ENCODE results near the gene DVL3.
"Not testable (repeated sequence)": the region's sequence is repeated elsewhere in the genome, so short reads cannot be mapped to it uniquely, and the experiment has no call there.

DVL3 gene

DNA sequence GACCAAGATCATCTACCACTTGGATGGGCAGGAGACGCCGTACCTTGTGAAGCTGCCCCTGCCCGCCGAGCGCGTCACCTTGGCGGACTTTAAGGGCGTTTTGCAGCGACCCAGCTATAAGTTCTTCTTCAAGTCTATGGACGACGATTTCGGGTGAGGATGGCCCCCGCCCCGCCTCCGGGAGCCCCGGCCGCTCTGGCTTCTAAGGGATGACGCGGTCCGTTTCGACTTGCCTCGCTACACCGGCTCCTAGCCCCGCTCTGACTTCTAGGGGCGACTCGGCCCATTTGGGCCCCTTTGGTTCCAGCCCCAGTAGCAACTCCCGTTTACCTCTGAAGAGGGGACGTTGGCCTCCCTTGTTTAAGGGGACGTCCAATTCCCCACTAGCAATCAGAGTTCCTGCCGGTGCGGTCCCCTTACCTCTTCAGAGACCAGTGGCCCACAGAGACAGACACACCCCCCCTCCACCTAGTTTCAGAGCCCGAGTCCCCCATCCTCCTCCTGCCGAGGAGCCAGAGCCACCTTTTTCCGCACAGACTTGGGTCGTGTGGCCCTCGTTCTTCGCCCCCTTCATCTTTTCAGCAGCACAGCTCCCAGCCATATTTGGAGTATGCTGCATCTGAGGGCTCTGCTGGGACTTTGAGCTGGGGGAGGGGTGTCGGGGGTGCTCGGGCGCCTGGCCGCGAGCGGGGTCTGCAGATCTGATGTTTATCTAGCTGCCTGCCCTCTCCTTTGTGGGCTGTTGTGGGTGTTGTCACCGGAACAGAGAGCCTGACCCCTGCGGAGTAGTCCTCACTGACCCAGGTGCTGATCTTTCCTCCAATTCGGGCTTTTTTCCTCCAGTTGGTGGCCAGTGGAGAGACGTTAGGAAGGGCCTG, 706 bp downstream of the DVL3 start:
- no peak for DNase-seq (ENCODE audit: low read depth in 2 of 2)

DNA sequence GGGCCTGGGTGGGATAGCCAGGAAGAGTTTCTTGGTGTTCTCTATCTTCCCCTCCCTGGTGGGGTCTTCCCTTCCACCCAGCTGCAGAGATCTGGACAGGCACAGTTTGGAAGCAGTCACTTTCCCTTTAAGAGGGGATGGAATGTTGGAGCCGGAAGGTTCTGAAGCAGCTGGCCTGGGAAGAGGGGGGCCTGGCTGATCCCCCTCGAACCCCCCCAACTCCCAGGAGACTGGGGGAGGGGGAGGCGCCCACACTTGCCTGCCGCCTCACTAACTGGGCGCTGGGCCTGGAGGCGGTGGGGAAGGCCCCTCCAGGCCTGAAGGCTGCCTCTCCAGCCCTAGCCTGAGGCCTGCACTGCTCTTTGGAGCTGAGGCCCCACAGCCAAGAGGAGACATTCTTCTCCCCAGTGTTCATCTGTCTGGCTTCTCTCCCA, 1.4 kb downstream of the DVL3 start:
- no peak for DNase-seq (ENCODE audit: low read depth in 2 of 2)

DNA sequence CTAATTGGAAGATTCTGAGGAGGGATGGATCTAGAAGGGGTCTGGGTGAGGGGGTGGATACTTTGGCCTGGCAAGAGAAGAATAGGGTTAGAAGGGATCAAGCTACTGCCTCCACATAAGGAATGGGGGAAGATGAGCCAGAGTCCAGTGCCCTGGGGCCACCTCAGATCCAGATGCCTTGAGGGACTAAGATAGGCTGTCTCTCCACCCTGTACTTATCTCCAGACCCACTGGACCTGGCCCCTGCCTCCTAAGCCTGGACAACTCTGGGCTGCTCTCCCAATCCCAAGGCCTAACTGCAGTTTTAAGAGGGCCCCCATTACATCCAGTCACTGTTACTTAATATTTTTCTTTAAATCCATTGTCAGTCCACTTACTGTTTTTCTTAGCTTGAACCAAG, 2.0 kb downstream of the DVL3 start:
- DNase-seq (ENCODE audit: low read depth in 2 of 2) = no peak

DNA sequence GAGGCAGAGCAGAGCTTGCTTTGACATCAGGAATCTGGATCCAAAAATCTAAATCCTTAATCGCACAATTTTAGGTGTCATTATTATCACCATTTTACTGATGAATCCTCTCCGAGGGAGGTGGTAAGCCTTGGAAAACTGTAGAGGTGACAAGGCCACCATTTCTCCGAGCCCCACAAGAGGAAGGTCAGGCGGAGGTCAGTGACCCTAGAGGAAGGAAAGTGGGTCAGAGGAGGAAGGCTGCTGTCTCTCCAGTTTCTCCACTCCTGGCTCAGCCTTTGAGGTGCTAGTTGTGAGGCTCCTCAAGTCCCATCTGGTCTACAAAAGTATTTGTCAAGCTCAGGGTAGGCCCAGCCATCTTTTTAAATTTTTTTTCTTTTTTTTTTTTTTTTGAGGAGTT, 3.2 kb downstream of the DVL3 start:
- DNase-seq (ENCODE audit: low read depth in 2 of 2) = no peak

DNA sequence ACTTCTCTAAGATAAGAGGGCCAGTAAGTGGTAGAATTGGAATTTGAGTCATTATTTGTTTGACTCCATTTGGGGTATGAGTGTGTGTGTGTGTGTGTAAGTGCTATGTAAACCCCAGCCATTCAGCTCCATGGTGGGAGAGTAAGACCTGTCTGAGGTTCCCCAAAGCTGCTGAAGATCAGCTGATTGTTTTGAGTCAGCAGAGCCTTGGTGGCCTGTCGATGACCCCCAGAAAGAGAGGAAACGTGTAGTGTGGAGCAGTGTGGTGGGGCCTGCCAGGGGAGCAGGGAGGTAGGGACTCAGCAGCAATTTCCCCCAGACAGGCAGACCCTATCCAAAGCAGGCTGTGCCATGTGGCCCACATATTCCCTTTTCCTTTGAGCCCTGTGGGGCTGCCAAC, 5.3 kb downstream of the DVL3 start:
- no peak for DNase-seq (ENCODE audit: low read depth in 2 of 2)

DNA sequence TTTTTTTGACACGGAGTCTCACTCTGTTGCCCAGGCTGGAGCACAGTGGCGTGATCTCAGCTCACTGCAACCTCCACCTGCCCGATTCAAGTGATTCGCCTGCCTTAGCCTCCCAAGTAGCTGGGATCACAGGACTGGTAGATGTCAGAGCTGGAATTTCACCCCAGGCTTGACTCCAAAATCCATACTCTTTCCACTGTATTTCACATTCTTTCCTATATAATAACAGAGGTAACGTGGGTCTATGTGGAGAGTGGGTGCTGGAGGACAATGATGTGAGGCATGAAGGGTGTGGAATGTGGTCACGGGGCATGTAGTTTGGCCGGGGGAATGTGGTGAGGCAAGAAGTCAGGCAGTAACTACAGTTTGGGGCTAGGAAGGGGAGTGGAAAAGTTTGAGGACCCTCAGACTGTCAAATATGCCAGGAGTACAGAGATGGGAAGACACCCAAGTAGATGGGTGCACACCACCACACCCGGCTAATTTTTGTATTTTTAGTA, 7.4 kb downstream of the DVL3 start:
- not testable (repeated sequence) for DNase-seq (ENCODE audit: low read depth in 2 of 2)

DNA sequence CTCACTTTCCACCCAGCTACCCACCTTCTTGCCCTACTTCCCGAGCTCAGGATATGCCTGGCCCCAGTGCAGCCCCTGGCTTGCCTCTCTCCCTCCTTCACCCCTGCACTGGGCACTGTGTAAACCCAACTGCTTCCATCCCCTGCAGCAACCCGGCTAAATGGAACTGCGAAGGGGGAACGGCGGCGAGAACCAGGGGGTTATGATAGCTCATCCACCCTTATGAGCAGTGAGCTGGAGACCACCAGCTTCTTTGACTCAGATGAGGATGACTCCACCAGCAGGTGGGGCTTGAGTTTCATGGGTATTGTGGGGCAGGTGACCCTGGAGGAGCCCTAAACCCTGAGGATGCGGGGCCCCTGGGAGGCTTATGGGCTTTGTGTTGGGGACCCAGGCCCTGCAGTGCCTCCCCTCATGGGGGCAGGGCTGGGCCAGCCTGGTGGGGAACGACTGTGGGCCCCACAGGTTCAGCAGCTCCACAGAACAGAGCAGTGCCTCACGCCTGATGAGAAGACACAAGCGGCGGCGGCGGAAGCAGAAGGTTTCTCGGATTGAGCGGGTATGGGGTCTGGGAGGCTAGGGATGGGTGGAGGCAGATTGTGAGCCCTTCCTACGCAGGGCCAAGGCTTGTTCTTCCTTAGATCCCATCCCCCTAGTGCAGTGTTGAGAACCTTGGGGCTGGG, 9.6 kb downstream of the DVL3 start:
- no peak for DNase-seq (ENCODE audit: low read depth in 2 of 2)

DNA sequence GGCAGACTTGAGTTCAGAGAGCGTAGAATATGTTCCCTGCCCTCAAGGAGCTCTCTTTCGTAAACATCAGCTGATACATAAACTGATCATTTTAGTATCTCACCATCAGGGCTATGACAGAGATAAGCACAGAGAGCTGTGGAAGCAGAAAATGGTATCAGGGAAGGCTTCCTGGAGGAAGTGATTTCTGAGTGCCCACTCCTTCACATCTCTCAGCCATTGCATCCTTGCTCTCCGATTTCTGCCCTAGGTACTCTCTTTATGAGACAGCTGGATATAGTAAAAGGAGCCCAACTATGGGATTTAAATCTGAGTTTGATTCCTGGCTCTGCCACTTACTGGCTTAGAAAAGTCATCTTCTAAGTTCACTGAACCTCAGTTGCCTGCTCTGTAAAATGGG, 10.4 kb downstream of the DVL3 start:
- no peak for DNase-seq (ENCODE audit: low read depth in 2 of 2)

DNA sequence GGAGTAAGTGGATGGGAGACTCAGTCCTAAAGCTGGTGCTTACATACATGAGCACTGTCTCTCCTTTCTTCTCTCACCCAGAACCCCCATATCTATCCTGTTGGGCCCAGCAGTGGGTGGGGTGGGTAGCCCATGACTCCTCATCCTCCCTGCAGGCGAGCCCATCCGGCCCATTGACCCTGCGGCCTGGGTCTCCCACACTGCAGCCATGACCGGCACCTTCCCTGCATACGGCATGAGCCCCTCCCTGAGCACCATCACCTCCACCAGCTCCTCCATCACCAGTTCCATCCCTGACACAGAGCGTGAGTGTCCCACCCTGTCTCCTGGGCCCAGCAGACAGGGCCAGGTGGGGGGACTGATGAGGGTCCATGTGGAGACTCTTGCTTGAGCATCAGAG, 11.5 kb downstream of the DVL3 start:
- DNase-seq (ENCODE audit: low read depth in 2 of 2) = no peak

DNA sequence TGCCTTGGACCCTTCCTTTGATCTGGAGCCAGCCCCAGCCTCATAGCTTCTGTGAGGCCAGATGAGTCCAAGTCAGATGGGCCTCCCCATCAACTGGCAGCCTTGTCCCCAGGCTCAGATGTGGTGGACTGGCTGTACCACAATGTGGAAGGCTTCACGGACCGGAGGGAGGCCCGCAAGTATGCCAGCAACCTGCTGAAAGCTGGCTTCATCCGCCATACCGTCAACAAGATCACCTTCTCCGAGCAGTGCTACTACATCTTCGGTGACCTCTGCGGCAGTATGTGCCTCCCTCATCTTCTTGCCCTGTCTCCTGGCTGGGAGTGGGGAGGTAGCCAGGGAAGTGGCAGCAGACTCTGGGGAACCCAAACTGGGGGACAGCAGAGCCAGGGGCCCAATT, 12.6 kb downstream of the DVL3 start:
- no peak for DNase-seq (ENCODE audit: low read depth in 2 of 2)

DNA sequence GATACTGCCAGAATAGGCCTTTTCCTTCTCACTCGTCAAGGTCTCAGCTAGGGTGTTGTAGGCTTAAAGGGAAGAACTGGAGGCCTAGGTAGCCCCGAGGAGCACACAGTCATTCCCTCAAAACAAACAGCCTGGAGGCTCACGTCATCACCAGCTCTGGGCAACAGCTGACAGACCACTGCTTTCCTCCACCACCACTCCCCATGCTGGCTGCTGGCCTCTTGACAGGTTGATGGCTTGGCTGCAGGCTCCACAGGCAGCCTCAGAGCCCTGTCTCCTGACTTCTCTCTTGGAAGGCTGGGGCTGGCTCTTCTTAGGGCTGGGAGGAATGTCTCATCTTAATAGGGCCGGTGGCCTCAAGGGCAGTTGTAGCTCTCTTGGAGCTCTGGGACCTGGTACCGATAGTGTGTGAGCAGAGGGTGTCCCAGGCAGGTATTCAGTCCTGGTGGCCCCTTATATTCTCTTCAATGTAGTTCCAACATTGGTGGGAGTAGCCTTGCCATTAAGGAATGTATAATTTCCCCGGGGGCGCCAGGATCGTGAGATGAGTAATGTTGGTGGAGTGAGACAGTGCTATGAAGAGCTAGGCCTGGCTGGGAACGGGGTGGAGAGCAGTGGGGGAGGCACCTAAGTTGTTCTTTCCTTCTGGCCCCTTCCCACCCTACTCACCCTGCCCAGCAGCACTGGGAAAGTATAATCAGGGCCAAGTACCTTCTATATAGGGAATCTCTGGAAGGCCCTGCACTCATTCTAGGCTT, 13.4 kb downstream of the DVL3 start:
- no peak for DNase-seq (ENCODE audit: low read depth in 2 of 2)

DNA sequence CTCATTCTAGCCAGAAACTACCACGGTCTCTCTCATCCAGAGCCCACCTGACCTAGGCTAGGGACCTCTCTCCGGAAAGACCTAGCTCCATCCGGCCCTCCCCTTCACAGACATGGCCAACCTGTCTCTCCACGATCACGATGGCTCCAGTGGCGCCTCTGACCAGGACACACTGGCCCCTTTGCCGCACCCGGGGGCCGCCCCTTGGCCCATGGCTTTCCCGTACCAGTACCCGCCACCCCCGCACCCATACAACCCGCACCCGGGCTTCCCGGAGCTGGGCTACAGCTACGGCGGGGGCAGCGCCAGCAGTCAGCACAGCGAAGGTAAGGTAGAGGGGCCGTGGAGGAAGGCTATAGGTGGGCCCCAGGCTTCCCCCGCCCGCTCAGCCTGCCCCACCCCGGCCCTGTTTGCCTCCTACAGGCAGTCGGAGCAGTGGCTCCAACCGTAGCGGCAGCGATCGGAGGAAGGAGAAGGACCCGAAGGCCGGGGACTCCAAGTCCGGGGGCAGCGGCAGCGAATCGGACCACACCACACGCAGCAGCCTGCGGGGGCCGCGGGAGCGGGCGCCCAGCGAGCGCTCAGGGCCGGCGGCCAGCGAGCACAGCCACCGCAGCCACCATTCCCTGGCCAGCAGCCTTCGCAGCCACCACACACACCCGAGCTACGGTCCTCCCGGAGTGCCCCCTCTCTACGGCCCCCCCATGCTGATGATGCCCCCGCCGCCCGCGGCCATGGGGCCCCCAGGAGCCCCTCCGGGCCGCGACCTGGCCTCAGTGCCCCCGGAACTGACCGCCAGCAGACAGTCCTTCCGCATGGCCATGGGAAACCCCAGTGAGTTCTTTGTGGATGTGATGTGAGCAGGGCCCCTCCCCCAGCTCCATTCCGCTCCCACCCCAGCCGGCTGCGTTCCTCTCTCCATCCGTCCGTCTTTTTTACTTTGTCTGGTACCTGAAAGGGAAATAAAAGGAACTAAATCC, 15.0 kb downstream of the DVL3 start:
- DNase-seq (ENCODE audit: low read depth in 2 of 2) = no peak

DNA sequence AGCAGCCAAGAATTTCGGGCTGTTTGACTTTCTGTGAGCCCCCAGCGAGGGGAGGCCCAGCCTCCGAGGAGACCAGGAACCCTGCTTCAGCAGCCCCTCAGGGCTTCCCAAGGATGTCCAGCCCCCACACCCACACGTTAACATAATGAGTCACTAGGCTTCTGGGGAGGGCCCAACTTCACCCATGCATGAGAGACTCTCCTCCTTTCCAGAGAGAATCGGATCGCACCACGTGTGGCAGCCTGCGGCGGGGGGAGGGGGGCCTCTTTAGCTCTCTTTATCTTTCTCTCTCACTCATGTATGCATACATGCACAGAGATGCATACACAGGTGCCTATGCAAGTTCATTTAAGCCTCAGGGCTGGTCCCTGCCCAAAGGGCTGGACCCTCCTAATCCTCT, 16.4 kb downstream of the DVL3 start:
- no peak for DNase-seq (ENCODE audit: low read depth in 2 of 2)

DNA sequence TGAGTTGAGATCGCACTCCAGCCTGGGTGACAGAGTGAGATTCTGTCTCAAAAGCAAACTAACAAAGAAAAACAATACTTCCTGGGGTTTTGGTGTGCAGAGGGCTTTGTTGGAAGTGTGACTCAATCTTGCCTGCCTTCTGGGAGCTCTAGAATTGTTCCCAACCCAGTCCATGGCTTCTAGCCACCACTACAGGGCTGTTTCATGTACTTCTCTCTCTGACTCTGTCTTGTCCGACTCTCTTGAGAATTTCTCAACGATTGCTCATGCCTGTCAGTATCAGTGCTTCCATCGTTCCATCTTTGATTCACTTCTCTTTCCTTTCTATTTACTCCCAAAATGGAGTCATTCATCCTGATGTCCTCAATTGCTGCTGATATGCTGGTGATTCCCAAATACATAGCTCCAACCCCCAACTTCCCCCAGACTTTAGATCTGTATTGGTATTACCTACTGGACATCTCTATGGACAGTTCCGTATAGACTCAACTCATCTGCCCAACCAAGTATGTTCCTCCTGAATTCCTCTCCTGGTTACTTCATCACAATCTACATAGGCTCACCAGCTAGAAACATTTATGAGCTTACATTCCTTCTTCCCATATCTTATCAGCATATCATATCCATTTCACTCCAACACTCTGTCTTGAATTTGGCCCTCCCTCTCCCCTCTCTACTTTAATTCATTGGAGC, 17.6 kb downstream of the DVL3 start:
- DNase-seq (ENCODE audit: low read depth in 2 of 2) = no peak

DNA sequence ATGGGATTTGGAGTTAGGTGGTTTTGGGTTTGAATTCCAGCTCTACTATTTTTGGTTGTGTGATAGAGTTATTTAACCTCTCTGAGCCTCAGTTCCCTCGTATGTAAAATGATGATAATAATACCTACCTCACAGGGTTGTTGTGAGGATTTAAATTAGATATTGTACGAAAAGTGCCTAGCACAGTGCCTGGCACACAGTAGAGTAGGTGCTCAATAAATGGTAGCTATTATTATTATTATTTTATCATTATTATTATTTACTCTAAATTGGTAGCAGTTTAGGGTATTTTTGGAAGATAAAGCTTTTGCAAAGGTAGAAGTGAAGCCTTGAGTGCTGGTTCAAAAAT, 18.2 kb downstream of the DVL3 start:
- no peak for DNase-seq (ENCODE audit: low read depth in 2 of 2)

DNA sequence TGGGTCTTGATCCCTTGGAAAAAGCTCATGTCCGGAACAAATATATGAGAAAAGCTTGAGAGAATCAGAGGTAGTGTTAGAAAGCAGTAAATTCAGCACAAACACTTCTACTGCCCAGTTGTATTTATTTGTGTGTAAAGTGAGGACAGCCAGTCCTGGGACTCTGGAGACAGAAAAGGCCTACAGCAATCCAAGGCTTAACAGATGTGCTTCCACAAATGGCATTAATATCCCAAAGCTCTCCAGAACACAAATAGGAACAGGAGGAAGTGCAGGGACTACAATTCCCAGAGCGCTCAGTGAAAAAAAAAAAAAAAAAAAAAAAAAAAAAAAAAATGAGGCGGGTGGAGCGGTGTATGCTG, 19.1 kb downstream of the DVL3 start:
- DNase-seq (ENCODE audit: low read depth in 2 of 2) = no peak

DNA sequence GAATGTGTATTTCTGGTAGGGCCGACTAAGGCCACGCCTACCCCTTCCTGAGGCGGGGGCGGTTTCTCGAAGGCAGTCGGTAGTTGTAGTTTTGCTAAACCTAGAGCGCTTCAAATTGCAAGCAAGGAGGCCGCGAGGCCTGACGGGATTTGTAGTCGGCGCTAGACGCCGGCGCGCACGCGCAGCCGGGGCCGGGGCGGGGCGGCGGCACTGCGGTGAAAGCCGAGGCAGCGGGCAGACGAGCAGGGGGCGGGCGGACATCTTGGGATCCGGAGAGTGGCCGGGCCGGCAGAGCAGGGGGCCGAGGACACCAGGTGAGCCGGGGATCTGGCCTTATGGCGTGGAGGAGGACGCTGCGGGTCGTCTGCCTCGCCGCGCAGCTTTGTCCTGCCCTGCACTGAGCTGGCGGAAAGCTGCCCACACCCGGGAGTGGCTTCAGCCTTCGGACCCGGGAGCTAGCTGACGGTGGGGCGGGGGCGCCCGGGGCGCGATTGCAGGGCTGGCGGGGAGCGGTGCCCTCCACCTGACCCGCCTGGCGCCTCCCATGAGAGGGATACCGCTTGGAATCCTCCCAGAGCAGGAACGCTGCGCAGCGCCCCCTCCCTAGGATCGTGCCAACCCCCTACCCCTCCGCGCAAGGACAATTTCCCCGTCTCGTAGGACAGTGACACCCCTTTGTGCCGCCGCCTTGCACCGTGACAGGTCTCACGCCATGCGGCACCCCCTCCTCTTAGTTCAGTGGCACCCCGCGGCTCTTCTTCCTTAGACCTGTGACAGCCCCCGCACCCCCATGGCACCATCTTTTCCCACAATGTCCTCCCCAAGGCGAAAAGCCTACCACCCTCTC, 19.7 kb downstream of the DVL3 start, which contains the start of gene AP2M1:
AP2M1 (plus strand) TSS at position 210 of the 847 bp plus-strand sequence. CDS start 2,139 bp downstream, outside the sequence.
- DNase-seq (ENCODE audit: low read depth in 2 of 2) = peak; percentile 99

DNA sequence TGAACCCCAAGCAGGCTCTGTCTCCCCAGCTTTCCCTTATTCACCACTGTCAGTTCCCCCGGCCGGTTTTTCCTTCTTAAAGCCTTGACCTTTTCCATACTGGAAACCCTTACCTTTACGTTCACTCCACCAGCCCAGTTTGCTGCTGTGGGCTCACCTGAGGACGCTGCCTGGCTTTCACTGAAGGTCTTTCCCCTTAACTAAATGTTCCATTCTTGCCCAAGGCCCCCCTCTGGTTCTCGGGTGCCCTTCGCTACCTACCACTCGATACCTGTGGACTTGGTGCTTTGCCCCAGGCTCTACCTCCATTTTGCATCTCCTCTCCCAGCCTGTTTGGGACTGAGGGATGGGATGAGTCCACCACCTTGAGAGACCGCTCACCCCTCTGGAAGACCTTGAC, 20.3 kb downstream of the DVL3 start:
- no peak for DNase-seq (ENCODE audit: low read depth in 2 of 2)

DNA sequence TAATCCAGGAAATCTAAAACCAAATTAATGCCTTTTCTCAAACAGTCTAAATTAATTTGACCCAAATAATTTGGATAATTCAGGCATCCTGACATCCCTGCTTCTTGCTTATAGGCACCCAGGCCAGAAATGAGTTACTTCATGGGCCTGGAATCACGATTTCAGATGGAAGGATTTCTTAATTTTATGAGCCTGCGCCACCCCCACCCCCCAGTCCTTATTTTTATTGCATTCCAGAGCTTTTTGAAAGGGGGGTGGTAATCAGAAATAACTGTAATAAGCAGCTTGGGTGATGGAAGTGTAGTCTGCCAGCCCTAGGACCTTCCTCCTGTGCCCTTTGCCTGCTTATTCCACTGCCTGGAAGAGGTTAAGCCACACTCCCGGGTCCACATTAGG, 20.8 kb downstream of the DVL3 start:
- DNase-seq (ENCODE audit: low read depth in 2 of 2) = no peak

Measured in fibroblast of skin of left quadriceps (primary cell).